ENCODE data around the gene SINHCAF.

DNA sequence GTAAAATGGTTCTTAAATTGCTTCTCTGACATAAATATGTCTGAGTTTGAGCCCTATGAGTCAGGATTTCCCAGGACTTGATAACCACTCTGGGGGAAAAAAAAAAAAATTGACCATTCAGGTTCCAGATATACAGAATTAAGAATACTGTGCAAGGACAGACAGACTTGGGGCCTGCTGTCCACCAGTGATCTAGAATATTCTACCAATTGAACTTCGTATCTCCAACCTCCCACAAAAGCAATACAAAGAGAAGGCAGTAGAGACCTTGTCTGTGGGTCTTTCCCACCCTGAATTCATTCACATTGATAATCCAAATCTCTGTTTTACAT is 4.1 kb downstream of the SINHCAF start:
- TF ChIP-seq, protein P1, sequence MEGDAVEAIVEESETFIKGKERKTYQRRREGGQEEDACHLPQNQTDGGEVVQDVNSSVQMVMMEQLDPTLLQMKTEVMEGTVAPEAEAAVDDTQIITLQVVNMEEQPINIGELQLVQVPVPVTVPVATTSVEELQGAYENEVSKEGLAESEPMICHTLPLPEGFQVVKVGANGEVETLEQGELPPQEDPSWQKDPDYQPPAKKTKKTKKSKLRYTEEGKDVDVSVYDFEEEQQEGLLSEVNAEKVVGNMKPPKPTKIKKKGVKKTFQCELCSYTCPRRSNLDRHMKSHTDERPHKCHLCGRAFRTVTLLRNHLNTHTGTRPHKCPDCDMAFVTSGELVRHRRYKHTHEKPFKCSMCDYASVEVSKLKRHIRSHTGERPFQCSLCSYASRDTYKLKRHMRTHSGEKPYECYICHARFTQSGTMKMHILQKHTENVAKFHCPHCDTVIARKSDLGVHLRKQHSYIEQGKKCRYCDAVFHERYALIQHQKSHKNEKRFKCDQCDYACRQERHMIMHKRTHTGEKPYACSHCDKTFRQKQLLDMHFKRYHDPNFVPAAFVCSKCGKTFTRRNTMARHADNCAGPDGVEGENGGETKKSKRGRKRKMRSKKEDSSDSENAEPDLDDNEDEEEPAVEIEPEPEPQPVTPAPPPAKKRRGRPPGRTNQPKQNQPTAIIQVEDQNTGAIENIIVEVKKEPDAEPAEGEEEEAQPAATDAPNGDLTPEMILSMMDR (IDR thresholded peaks at IDR 0.05), result no peak
- TF ChIP-seq POLR2A (IDR thresholded peaks at IDR 0.05), result no peak
- no peak for TF ChIP-seq POLR2AphosphoS5 (IDR thresholded peaks at IDR 0.05)
- TF ChIP-seq EP300 (IDR thresholded peaks at IDR 0.05), result no peak
